Activated CD4-positive, CD25-positive, alpha-beta regulatory T cell treated with anti-CD3 and anti-CD28 coated beads, Interleukin-2, amount 50 U/mL, for 72 hours (primary cell): ENCODE measurements around the gene MYH14.
"Not testable (repeated sequence)": the region's sequence is repeated elsewhere in the genome, so short reads cannot be mapped to it uniquely, and the experiment has no call there.

Experiments
- DNase-seq: peaks from one replicate; pipeline ENCODE4 v3.0.0; 2021

The MYH14 gene

DNA sequence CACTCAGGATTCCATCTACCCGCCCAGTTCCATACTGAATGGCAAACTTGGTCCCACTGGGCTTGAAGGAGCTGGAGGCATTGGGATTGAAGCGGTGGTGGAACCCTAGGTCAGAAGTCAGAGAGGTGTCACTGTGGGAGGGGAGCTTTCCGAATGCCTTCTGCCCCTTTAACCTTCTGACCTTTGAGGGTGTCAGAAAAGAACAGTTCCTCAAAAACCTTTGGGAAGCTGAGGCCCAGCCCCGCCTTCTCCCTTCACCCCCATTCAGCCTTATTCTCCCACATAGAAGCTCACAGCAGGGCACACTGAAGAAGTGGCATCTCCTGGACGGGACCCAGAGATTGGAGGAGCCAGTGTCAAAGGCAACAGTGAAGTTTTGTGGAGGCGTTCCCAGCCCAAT is 133.6 kb downstream of the MYH14 start:
- DNase-seq, result not testable (repeated sequence)

DNA sequence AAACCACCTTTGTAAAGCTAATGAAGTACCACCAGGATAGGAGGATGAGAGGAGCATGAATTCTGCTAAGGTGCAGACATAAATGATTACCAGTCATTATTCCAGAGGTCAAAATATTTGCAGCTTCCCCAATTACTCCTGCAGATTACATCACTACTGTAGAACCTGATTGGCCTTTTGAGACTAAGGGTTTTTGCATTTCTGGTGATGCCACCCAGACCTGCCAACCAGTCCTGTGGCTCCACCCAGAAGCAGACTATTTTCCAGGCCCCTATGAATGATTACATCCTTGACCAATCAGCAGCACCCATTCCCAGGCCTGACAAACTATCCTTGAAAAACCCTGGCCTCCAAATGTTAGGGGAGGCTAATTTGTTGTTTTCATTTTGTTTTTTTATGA is 136.9 kb downstream of the MYH14 start:
- DNase-seq, result no peak

DNA sequence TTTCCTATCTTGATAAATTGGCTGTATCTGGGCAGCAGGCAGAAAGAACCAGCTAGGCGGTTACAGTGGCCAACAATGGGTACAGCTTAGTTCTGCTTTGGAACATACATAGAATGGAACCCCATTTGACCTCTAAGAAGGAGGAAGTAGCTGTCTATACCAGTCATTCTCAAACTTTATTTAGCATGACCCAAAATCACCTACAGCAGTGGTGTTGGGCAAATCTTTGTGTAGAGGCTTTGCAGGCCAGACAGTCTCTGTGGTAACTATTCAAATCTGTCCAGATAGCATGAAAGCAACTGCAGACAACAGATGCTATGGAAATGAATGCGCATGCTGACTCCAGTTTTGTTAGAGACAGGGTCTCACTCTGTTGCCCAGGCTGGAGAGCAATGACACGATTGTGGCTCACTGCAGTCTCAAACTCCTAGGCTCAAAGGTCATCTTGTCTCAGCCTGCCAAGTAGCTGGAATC is 137.7 kb downstream of the MYH14 start:
- DNase-seq, result no peak

DNA sequence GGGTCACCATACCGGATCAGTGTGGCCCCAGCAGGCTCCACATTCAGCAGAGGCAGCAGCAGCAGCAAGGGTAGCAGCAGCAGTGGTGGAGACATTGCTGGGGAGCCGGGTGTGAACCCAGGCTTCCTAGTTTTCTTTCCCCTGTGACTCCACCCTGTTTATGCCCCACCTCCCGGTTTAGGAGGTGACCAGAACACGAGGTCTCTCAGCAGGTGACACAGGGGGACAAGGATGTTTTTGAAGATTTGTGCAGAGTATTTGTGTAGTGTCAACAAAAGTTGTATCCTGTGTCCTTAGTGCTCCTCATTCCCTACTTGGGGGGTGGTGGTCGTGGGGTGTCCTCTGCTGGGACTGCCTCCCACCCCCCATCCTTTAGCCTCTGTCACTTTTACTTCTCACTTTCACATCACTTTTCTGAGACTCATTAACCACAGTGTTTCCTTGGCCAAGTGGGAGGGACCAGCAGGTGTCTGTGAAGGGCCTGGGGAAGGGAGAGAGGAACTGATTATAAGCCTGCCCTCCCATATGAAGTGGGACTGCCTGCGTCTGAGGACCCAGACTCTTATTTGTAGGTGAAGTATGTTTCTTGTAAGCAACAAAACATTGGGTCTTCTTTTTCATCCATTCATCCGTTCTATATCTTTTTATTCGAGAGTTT is 141.4 kb downstream of the MYH14 start:
- no peak for DNase-seq

DNA sequence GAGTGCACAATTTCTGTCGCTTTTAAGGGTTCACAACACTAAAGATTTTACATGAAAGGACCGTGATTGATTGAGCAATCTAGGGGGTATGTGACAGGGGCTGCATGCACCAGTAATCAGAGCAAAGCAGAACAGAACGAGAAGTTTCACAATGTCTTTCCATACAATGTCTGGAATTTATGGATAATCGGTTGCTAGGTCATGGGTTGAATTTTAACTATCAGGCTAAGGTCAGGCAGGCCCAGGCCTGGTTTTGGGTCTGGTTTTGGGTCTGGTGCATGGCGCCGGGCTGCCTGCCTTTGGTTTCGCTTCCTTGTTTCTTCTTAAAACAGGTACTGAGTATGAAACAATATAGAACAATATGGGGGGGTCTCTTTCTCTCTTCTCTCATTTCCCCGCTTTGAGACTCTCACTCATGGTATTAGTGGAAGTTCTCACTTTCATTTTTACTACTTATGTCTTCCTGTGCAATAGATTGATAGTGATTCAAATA is 143.7 kb downstream of the MYH14 start:
- not testable (repeated sequence) for DNase-seq

DNA sequence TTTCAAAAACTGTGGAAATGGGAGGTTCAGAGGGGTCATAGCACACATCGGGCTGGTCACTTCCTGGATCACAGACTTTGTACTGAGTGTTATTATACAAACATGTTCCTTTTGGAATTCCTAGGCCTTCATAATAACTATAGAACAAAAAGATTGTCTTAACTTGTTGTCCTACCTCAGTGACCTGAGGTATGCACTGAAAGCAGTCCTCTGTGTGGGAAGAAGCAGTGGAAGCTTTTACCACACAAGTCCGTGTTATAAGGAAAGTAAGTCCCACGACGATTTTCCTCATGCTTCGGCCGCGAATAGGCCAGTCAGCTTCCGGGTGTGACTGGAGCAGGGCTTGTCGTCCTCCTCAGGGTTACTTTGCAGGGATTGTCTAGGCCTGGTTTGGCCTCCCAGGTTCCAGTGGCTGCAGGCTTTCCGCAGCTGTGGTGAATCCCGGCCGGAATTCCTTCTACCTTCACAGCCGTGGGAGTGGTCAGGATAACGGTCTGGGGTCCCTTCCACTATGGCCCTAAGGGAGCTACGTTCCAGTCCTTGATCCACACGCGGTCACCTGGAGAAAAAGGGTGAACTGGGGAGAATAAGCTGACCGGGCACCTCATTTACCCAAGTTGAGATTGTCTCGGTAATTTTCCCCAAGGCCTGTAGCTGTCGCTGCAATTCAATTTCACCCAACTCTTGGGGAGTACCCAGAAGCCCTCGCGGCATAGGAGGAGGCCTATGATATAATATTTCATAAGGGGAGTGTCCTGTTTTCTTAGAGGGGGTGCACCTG is 146.0 kb downstream of the MYH14 start:
- no peak for DNase-seq

DNA sequence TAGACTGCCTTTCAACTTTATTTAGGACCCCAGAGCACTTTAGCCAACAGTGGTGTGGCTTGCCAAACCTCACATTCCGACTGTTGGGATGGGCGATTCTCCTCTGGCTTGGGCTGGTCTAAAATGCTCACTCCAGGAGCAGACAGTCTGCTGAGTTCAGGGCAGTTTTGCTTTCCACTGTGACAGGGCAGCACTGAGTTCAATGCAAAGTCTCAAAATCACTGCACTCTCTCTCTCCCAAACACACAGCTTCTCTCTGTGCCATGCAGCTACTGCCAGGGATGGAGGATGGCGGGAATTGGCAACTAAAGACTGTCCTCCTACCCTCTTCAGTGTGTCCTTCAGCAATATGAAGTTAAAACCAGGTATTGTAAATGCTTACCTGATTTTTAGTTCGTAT is 148.8 kb downstream of the MYH14 start:
- no peak for DNase-seq

DNA sequence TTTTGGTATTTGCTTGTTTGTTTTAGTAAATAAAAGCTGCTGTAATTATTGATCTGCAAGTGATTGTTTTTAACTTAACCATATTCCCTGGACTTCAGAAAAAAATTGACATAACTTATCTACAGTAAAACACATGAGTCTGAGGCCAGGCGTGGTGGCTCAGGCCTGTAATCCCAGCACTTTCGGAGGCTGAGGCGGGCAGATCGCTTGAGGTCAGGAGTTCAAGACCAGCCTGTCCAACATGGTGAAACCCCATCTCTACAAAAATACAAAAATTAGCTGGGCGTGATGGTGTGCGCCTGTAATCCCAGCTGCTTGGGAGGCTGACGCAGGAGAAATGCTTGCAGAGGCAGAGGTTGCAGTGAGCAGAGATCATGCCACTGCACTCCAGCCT is 150.1 kb downstream of the MYH14 start:
- DNase-seq, result not testable (repeated sequence)

DNA sequence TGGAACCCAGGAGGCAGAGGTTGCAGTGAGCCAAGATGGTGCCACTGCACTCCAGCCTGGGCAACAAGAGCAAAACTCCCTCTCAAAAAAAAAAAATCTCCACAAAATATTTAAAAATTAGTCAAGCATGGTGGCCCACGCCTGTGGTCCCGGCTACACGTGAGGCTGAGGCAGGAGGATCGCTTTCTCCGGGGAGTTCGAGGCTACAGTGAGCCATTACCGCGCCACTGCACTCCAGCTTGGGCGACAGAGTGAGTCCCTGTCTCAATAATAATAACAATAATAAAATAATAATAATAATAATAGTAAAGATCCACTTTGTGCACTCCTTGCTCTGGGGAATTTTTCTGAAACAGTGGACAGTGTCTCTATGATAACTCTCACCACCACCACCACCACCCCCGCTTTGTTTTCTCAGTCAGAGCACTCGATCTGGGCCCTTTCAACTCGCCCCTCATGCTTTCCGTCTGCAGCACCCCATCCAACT is 153.3 kb downstream of the MYH14 start:
- no peak for DNase-seq

DNA sequence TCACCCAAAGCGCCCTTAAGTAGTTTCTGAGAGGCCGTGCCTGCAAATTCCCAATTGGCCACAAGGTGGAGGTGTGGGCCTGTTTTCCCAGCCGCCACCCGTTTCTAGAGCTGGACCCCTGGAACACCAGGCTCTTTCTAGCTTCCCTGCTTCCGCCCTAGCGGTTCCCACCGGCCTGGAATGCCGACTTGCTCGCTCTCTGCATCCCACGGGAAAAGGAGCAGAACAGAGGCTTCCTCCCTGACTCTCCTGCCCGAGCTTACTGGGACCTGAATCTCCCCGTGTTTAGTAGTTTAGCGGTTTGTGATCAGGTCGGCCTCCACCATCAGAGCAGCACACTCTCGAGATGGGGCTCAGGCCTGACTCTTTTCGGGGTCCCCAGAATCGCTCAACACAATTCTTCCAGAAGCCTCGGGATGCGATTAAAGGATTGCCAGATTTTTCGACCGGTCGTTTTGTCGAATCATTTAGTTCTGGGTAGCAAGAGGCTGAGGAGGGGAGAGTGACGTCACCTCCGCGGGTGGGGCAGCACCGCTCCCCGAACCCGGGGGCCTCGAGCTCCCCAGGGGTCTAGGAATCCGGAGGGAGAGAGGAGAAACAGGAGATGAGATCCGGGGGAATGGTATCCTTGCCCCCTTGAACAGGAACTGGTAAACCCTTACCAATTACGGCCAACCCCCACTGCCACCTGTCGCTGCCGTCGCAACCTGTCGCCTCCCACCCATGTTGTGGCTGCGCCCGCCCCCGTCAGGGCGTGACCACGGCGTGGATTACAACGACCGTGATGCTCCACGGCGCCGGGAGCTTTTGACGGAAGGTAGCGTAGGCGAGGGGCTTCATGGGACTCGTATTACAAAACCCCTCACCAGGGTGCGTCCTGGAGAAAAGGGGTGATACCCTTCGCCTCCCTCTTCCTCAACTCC is 154.0 kb downstream of the MYH14 start:
- DNase-seq, result peak; percentile 81

DNA sequence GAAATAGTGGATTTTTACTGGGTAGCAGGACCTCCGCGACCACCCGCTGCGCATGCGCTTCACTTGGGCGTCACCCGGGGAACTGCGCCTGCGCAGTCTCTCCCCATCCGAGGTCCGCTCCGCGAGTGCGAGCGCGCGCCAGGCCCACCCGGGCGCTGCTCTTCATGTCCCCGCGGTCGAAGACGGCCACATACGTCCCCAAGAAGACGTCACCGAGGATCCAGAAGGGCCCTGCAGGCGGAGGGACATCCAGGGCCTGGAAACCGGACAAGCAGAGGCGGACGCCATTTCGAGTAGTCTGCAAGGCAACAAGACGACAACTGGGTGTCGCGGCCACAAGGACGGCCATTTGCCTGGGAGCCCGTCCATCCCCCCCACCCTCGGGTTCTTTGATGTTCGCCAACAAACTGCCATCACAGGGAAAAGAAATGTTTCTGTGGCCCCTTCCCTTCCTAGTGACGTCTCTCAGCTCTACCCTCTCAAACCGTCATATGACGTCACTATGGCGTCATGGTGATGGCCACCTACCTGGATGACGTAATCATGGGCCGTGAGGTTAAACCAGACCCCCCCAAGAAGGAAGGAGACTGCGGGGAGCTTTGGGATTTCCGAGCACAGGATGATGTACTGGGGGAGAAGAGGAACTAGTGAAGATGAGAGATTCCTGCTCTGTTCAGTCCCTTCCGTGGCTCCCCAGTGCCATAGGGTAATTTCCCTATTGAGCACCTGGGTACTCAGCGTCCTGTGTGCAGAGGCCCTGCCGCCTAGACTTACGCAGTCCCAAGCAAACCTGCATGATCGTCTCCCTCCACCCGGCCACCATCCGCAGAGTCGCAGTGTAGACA is 155.3 kb downstream of the MYH14 start:
- DNase-seq, result peak; percentile 79

DNA sequence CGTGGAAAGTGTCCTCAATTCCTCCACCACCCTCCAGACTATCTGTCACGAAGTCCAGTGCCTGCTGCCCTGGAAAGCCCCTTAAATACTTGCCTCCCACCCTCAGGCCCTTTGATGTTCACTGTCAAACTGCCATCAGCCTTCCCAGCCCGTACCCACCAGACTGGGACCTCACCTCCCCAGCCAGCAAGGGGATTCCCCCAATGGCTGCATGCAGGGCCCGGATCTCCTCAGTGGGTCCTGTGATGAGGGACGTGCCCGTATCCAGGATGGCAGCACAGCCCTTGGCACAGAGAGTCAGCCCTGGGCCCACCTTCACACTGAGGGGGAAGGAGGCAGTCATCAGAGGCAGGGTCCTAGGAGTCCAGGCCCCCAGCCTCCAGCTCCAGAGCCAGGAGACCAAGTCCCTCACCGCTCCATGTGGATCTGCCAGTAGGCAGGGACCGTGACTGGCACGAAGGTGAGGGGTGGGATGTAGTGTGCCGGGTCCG is 156.0 kb downstream of the MYH14 start:
- DNase-seq, result no peak
